Gastrocnemius medialis (tissue), 4 donors: ENCODE data around the gene PAIP2. TPM values are rescaled to one million over a fixed set of nuclear protein-coding genes. Genes with fewer than 3 reads are reported as not detected.

Source experiments
- ATAC-seq, 2 donors: fragments of 150-250 bp; one replicate each; pipeline ENCODE4 v1.9.1; 2016
- DNase-seq, 2 donors: peaks; one replicate each; pipeline ENCODE4 v3.0.0-alpha.2; 2019
- H3K27ac ChIP-seq, 4 donors: fragments of 200-600 bp; sonication (generic); 1 replicate in 1 of 4; 2 replicates in 3 of 4; pipeline ENCODE4 v1.5.1; 2016 to 2018; ENCODE audit warnings: mild to moderate bottlenecking in 2 of 4, moderate library complexity in 1 of 4
- H3K27me3 ChIP-seq, 3 donors: fragments of 200-600 bp; sonication (generic) in 2 of 3; 1 replicate in 1 of 3; 2 replicates in 2 of 3; pipeline versions ENCODE4 v1.5.1 to v1.6.0; 2016 to 2019; ENCODE audit warnings: mild to moderate bottlenecking in 1 of 3, moderate library complexity in 1 of 3
- H3K36me3 ChIP-seq, 2 donors: fragments of 200-600 bp; sonication (generic) in 1 of 2; one replicate each; pipeline ENCODE4 v1.5.1; 2017 to 2018
- H3K4me1 ChIP-seq, 2 donors: fragments of 200-600 bp; sonication (generic) in 1 of 2; one replicate each; pipeline ENCODE4 v1.5.1; 2016 to 2017; ENCODE audit warnings: mild to moderate bottlenecking in 2 of 2
- H3K4me3 ChIP-seq, 4 donors: fragments of 200-600 bp; sonication (generic) in 3 of 4; 1 replicate in 1 of 4; 2 replicates in 3 of 4; pipeline ENCODE4 v1.5.1; 2016 to 2019; ENCODE audit warnings: mild to moderate bottlenecking in 2 of 4
- H3K9me3 ChIP-seq, 3 donors: fragments of 200-600 bp; sonication (generic) in 2 of 3; 1 replicate in 1 of 3; 2 replicates in 2 of 3; pipeline ENCODE4 v1.5.1; 2016 to 2019
- CTCF ChIP-seq, 5 experiments: fragments of 450-650 bp in 3 of 5; fragments of 200-600 bp in 2 of 5; sonication (generic) in 2 of 5; IDR thresholded peaks in 4 of 5; conservative IDR thresholded peaks in 1 of 5; 1 replicate in 4 of 5; 2 replicates in 1 of 5; pipeline ENCODE4 v1.5.1; 2016 to 2019; ENCODE audit warnings: antibody characterized with exemption in 5 of 5, mild to moderate bottlenecking in 3 of 5, moderate library complexity in 3 of 5
- POLR2A ChIP-seq, 2 donors: fragments of 450-650 bp; IDR thresholded peaks; one replicate each; pipeline ENCODE4 v1.6.1; 2017; ENCODE audit warnings: antibody characterized with exemption in 2 of 2, mild to moderate bottlenecking in 2 of 2, moderate library complexity in 2 of 2
- in situ Hi-C, 4 donors: fragments of 200-750 bp; cut with MboI; loops; one replicate each; pipeline versions ENCODE4 v1.15.0 to v1.8.0; 2017; ENCODE audit warnings: low sequenced_read_pairs in 4 of 4
- intact Hi-C: fragments of 100-400 bp; cut with DNase I; formaldehyde crosslinking; loops from one replicate; pipeline ENCODE4 v1.15.1; 2023; ENCODE audit warnings: low total_unique reads
- total RNA-seq, 4 donors: library from RNA; depleted of rRNA; stranded (reverse); fragments of >200 nt; gene quantifications; one replicate each; pipeline versions ENCODE4 v1.1.0 to v1.2.3, GENCODE V29; 2016

Gene PAIP2
- total RNA-seq, 4 donors from 2014 or later = 111 to 148 (median 126) TPM

- ATAC-seq = peak; percentile 27 to 42
- Histone ChIP-seq H3K9me3 (no peaks in the 10 kb centered on the region), H3K27ac (peak overlapping the region; percentile 83 to 90 (median 87)), H3K36me3 (no peaks in the 10 kb centered on the region), H3K4me3 (no peak overlapping the region), H3K4me1 (peaks cover 68 to 69% of the 10 kb centered on the region in 2 donors), H3K27me3 (no peaks in the 10 kb centered on the region)
- peak; percentile 49 to 79 for DNase-seq
- TF ChIP-seq POLR2A (IDR thresholded peaks at IDR 0.05) = no peak
- no peak for TF ChIP-seq CTCF (IDR thresholded peaks at IDR 0.05 in 4 of 5, conservative IDR thresholded peaks at IDR 0.05 in 1 of 5)
- in situ Hi-C loops = loop anchor here in 1 of 4 donors (5.0 kb wide), 1 partner anchor 102 kb away; no protein-coding TSS in a partner anchor
- intact Hi-C loops = loop anchor here (5.0 to 10.0 kb wide), 3 partner anchors 147 to 269 kb away; partner anchors contain the start of gene UBE2D2
Measured at GRCh38 chr5:139415221-139415861, 73.7 kb downstream of the PAIP2 start.

GRCh38 chr5:139415869-139416268 lies 74.2 kb downstream of the PAIP2 start:
- Histone ChIP-seq H3K27me3 (no peaks in the 10 kb centered on the region), H3K4me1 (peaks cover 63 to 64% of the 10 kb centered on the region in 2 donors), H3K9me3 (no peaks in the 10 kb centered on the region), H3K36me3 (peaks cover 0 to 3% of the 10 kb centered on the region in 2 donors), H3K27ac (peak overlapping the region; percentile 83 to 90 (median 87)), H3K4me3 (no peak overlapping the region)
- ATAC-seq = no peak
- intact Hi-C loops = loop anchor here (5.0 to 10.0 kb wide), 3 partner anchors 146 to 269 kb away; partner anchors contain the start of gene UBE2D2
- in situ Hi-C loops = loop anchor here in 1 of 4 donors (5.0 kb wide), 1 partner anchor 101 kb away; no protein-coding TSS in a partner anchor
- TF ChIP-seq CTCF (IDR thresholded peaks at IDR 0.05 in 4 of 5, conservative IDR thresholded peaks at IDR 0.05 in 1 of 5) (no peak), POLR2A (IDR thresholded peaks at IDR 0.05) (no peak)
- DNase-seq = no peak

GRCh38 chr5:139416651-139417050 lies 75.0 kb downstream of the PAIP2 start:
- peak; percentile 15 to 31 for ATAC-seq
- no peaks in the 10 kb centered on the region for H3K9me3 ChIP-seq
- H3K36me3 ChIP-seq = peaks cover 0 to 11% of the 10 kb centered on the region in 2 donors
- H3K4me1 ChIP-seq = peaks cover 58 to 61% of the 10 kb centered on the region in 2 donors
- intact Hi-C loops = loop anchor here (5.0 to 10.0 kb wide), 3 partner anchors 146 to 268 kb away; partner anchors contain the start of gene UBE2D2
- in situ Hi-C loops = loop anchor here in 1 of 4 donors (5.0 kb wide), 1 partner anchor 101 kb away; no protein-coding TSS in a partner anchor
- H3K27me3 ChIP-seq = no peaks in the 10 kb centered on the region
- DNase-seq = peak; percentile 53 to 54
- peak overlapping the region; percentile 83 to 90 (median 87) for H3K27ac ChIP-seq
- no peak for TF ChIP-seq CTCF (IDR thresholded peaks at IDR 0.05 in 4 of 5, conservative IDR thresholded peaks at IDR 0.05 in 1 of 5)
- no peak for TF ChIP-seq POLR2A (IDR thresholded peaks at IDR 0.05)
- no peak overlapping the region for H3K4me3 ChIP-seq

GRCh38 chr5:139417214-139417613 lies 75.6 kb downstream of the PAIP2 start:
- peaks cover 58 to 61% of the 10 kb centered on the region in 2 donors for H3K4me1 ChIP-seq
- no peak for TF ChIP-seq CTCF (IDR thresholded peaks at IDR 0.05 in 4 of 5, conservative IDR thresholded peaks at IDR 0.05 in 1 of 5)
- TF ChIP-seq POLR2A (IDR thresholded peaks at IDR 0.05) = no peak
- peak overlapping the region; percentile 83 to 90 (median 87) for H3K27ac ChIP-seq
- DNase-seq (peak; percentile 64 to 79), ATAC-seq (peak; percentile 69 to 79)
- H3K27me3 ChIP-seq = no peaks in the 10 kb centered on the region
- in situ Hi-C loops (loop anchor here in 1 of 4 donors (5.0 kb wide), 1 partner anchor 100 kb away; no protein-coding TSS in a partner anchor), intact Hi-C loops (loop anchor here (5.0 to 10.0 kb wide), 3 partner anchors 145 to 268 kb away; partner anchors contain the start of gene UBE2D2)
- no peak overlapping the region for H3K4me3 ChIP-seq
- H3K36me3 ChIP-seq = peaks cover 0 to 11% of the 10 kb centered on the region in 2 donors
- no peaks in the 10 kb centered on the region for H3K9me3 ChIP-seq
